Liver (tissue), 9 donors: Measurements from ENCODE around the gene PRSS22. TPM values are rescaled to one million over a fixed set of nuclear protein-coding genes. Genes with fewer than 3 reads are reported as not detected.

ENCODE experiments used
- DNase-seq: peaks from one replicate; pipeline ENCODE4 v3.0.0-alpha.2; 2017; ENCODE audit warnings: low spot score
- H3K27ac ChIP-seq, 2 donors: one replicate each; pipeline ENCODE4 v1.7.0; 2013; ENCODE audit warnings: inconsistent platforms in 2 of 2, low read length in 2 of 2, control low read depth in 1 of 2, low read depth in 1 of 2, mild to moderate bottlenecking in 1 of 2
- H3K27me3 ChIP-seq, 4 donors: one replicate each; pipeline versions ENCODE4 v1.6.1 to v1.7.0; 2013; ENCODE audit warnings: low read length in 3 of 4, inconsistent platforms in 1 of 4, mild to moderate bottlenecking in 1 of 4, moderate library complexity in 1 of 4; ENCODE audit not compliant: control insufficient read depth in 4 of 4, insufficient read depth in 4 of 4
- H3K36me3 ChIP-seq, 4 donors: one replicate each; pipeline versions ENCODE4 v1.6.1 to v1.7.0; 2013; ENCODE audit warnings: low read length in 3 of 4, mild to moderate bottlenecking in 3 of 4, low read depth in 1 of 4, moderate library complexity in 1 of 4; ENCODE audit not compliant: control insufficient read depth in 4 of 4, insufficient read depth in 3 of 4
- H3K4me1 ChIP-seq, 4 donors: one replicate each; pipeline versions ENCODE4 v1.6.1 to v1.7.0; 2013; ENCODE audit warnings: low read length in 3 of 4, mild to moderate bottlenecking in 3 of 4, moderate library complexity in 1 of 4; ENCODE audit not compliant: control insufficient read depth in 4 of 4, insufficient read depth in 4 of 4
- H3K4me3 ChIP-seq, 3 donors: one replicate each; pipeline versions ENCODE4 v1.6.1 to v1.7.0; 2013; ENCODE audit warnings: low read length in 3 of 3, control low read depth in 1 of 3, low read depth in 1 of 3, mild to moderate bottlenecking in 1 of 3
- H3K9ac ChIP-seq, 2 donors: one replicate each; pipeline ENCODE4 v1.7.0; 2013; ENCODE audit warnings: low read length in 2 of 2, mild to moderate bottlenecking in 2 of 2, moderate library complexity in 2 of 2, control low read depth in 1 of 2, low read depth in 1 of 2
- H3K9me3 ChIP-seq, 4 donors: one replicate each; pipeline versions ENCODE4 v1.6.1 to v1.7.0; 2013; ENCODE audit warnings: low read length in 3 of 4; ENCODE audit not compliant: control insufficient read depth in 4 of 4
- ATF3 ChIP-seq: IDR thresholded peaks from 2 replicates; pipeline ENCODE4 v1.6.1; 2016; ENCODE audit warnings: antibody characterized with exemption
- CTCF ChIP-seq: fragments of 150-350 bp; IDR thresholded peaks from 2 replicates; pipeline ENCODE4 v1.5.1; 2017; ENCODE audit warnings: improper control_type of control experiment, low read depth, low read length; ENCODE audit not compliant: missing input control
- EGR1 ChIP-seq, 2 donors: IDR thresholded peaks; 2 replicates each; pipeline ENCODE4 v1.6.1; 2016 to 2018; ENCODE audit warnings: antibody characterized with exemption in 2 of 2, low read depth in 2 of 2
- FOXA1 ChIP-seq: IDR thresholded peaks from 2 replicates; pipeline ENCODE4 v1.6.1; 2016; ENCODE audit warnings: antibody characterized with exemption
- FOXA2 ChIP-seq: IDR thresholded peaks from 2 replicates; pipeline ENCODE4 v1.6.1; 2016; ENCODE audit warnings: antibody characterized with exemption
- GABPA ChIP-seq, 2 donors: IDR thresholded peaks in 1 of 2; conservative IDR thresholded peaks in 1 of 2; 2 replicates each; pipeline ENCODE4 v1.6.1; 2016; ENCODE audit warnings: antibody characterized with exemption in 2 of 2, mild to moderate bottlenecking in 1 of 2, moderate library complexity in 1 of 2
- HNF4A ChIP-seq, 2 donors: conservative IDR thresholded peaks; 2 replicates each; pipeline ENCODE4 v1.6.1; 2016; ENCODE audit warnings: antibody characterized with exemption in 2 of 2, mild to moderate bottlenecking in 2 of 2
- HNF4G ChIP-seq: IDR thresholded peaks from 2 replicates; pipeline ENCODE4 v1.6.1; 2016; ENCODE audit warnings: antibody characterized with exemption
- JUND ChIP-seq, 2 donors: IDR thresholded peaks; 2 replicates each; pipeline ENCODE4 v1.6.1; 2016; ENCODE audit warnings: antibody characterized with exemption in 2 of 2
- MAX ChIP-seq: IDR thresholded peaks from 2 replicates; pipeline ENCODE4 v1.6.1; 2016; ENCODE audit warnings: antibody characterized with exemption
- NR2F2 ChIP-seq: IDR thresholded peaks from 2 replicates; pipeline ENCODE4 v1.6.1; 2016; ENCODE audit warnings: antibody characterized with exemption
- RAD21 ChIP-seq, 2 donors: IDR thresholded peaks; 2 replicates each; pipeline ENCODE4 v1.6.1; 2016; ENCODE audit warnings: antibody characterized with exemption in 2 of 2, mild to moderate bottlenecking in 2 of 2
- REST ChIP-seq: IDR thresholded peaks from 2 replicates; pipeline ENCODE4 v1.6.1; 2016; ENCODE audit warnings: antibody characterized with exemption, mild to moderate bottlenecking
- RXRA ChIP-seq, 2 donors: IDR thresholded peaks; 2 replicates each; pipeline ENCODE4 v1.6.1; 2017 to 2018; ENCODE audit warnings: antibody characterized with exemption in 2 of 2, mild to moderate bottlenecking in 1 of 2
- SP1 ChIP-seq: IDR thresholded peaks from 2 replicates; pipeline ENCODE4 v1.6.1; 2018; ENCODE audit warnings: antibody characterized with exemption, mild to moderate bottlenecking
- TAF1 ChIP-seq: conservative IDR thresholded peaks from 2 replicates; pipeline ENCODE4 v1.6.1; 2016; ENCODE audit warnings: antibody characterized with exemption, mild to moderate bottlenecking
- YY1 ChIP-seq: IDR thresholded peaks from 2 replicates; pipeline ENCODE4 v1.6.1; 2016; ENCODE audit warnings: antibody characterized with exemption, mild to moderate bottlenecking
- ZBTB33 ChIP-seq: IDR thresholded peaks from 2 replicates; pipeline ENCODE4 v1.6.1; 2016; ENCODE audit warnings: antibody characterized with exemption
- WGBS: extraction: QIAGEN DNeasy Blood & Tissue Kit; methylation state at CpG from one replicate; pipeline ENCODE4 v1.1.7; 2013; 5-methylcytosine and 5-hydroxymethylcytosine counted together
- polyA plus RNA-seq, 2 donors: library from polyadenylated mRNA; stranded (reverse) in 1 of 2; unstranded in 1 of 2; fragments of 200-250 nt in 1 of 2; fragments of >200 nt in 1 of 2; fragmentation: Nextera tagmentation in 1 of 2; extraction: Ambion mirVana in 1 of 2; gene quantifications; one replicate each; pipeline versions ENCODE4 v1.2.1 to v1.2.3, GENCODE V29; 2013 to 2015
- total RNA-seq, 2 donors: library from RNA; depleted of rRNA; stranded (reverse); fragments of >200 nt; gene quantifications; one replicate each; pipeline ENCODE4 v1.2.3, GENCODE V29; 2014
- donor health status: healthy.
- donor health status: healthy.
- donor health status: healthy.
- donor health status: healthy.
- donor health status: healthy.

Gene PRSS22
- total and polyA plus RNA-seq, 4 donors, result 0.23 to 1.1 (median 0.32) TPM; not detected in 1

- no peak overlapping the region for H3K9ac ChIP-seq
- TF ChIP-seq NR2F2, result peak; percentile 28
- peak; percentile 79 to 86 for TF ChIP-seq RAD21 (IDR thresholded peaks at IDR 0.05)
- peak in 1 of 2 donors; percentile 34 for TF ChIP-seq GABPA (IDR thresholded peaks at IDR 0.05 in 1 of 2, conservative IDR thresholded peaks at IDR 0.05 in 1 of 2)
- TF ChIP-seq RXRA (IDR thresholded peaks at IDR 0.05), result peak in 1 of 2 donors; percentile 26
- peak; percentile 98 for TF ChIP-seq CTCF
- no peak for TF ChIP-seq SP1
- H3K4me3 ChIP-seq, result no peak overlapping the region
- H3K36me3 ChIP-seq, result no peaks in the 10 kb centered on the region
- WGBS, result 9% methylated on average over 25 of the region's 25 CpGs
- no peaks in the 10 kb centered on the region for H3K4me1 ChIP-seq
- H3K9me3 ChIP-seq, result peaks cover under 1 to 4% (median 4%) of the 10 kb centered on the region in 4 donors
- peak; percentile 70 for DNase-seq
- no peaks in the 10 kb centered on the region for H3K27me3 ChIP-seq
- H3K27ac ChIP-seq, result no peak overlapping the region
Observed at GRCh38 chr16:2874912-2875362, 17.0 kb upstream of the PRSS22 start.

- Histone ChIP-seq H3K4me3 (no peak overlapping the region), H3K4me1 (no peaks in the 10 kb centered on the region), H3K9me3 (no peaks in the 10 kb centered on the region), H3K36me3 (no peaks in the 10 kb centered on the region), H3K9ac (no peak overlapping the region), H3K27me3 (no peaks in the 10 kb centered on the region), H3K27ac (no peak overlapping the region)
- no peak for DNase-seq
- WGBS, result 53% methylated on average over 21 of the region's 21 CpGs
- no peak for TF ChIP-seq GABPA (IDR thresholded peaks at IDR 0.05 in 1 of 2, conservative IDR thresholded peaks at IDR 0.05 in 1 of 2)
- no peak for TF ChIP-seq CTCF
- TF ChIP-seq RAD21 (IDR thresholded peaks at IDR 0.05), result no peak
- no peak for TF ChIP-seq FOXA2
- TF ChIP-seq SP1, result no peak
- TF ChIP-seq ATF3, result no peak
- TF ChIP-seq ZBTB33, result no peak
- TF ChIP-seq EGR1 (IDR thresholded peaks at IDR 0.05; ENCODE audit: low read depth in 2 of 2), result no peak
- no peak for TF ChIP-seq HNF4G
- no peak for TF ChIP-seq REST
- TF ChIP-seq JUND (IDR thresholded peaks at IDR 0.05), result no peak
- TF ChIP-seq HNF4A (conservative IDR thresholded peaks at IDR 0.05), result no peak
- TF ChIP-seq NR2F2, result no peak
- TF ChIP-seq YY1, result no peak
- no peak for TF ChIP-seq TAF1
- TF ChIP-seq RXRA (IDR thresholded peaks at IDR 0.05), result no peak
- TF ChIP-seq FOXA1, result no peak
- TF ChIP-seq MAX, result no peak
Observed at GRCh38 chr16:2874032-2874911, 16.3 kb upstream of the PRSS22 start.
